Measurements from ENCODE around the gene EPHA7. TPM values are rescaled to one million over a fixed set of nuclear protein-coding genes. Genes with fewer than 3 reads are reported as not detected.

Gene EPHA7
- total and polyA plus RNA-seq, 4 donors = 0.75 to 2.4 TPM; not detected in 2

DNA sequence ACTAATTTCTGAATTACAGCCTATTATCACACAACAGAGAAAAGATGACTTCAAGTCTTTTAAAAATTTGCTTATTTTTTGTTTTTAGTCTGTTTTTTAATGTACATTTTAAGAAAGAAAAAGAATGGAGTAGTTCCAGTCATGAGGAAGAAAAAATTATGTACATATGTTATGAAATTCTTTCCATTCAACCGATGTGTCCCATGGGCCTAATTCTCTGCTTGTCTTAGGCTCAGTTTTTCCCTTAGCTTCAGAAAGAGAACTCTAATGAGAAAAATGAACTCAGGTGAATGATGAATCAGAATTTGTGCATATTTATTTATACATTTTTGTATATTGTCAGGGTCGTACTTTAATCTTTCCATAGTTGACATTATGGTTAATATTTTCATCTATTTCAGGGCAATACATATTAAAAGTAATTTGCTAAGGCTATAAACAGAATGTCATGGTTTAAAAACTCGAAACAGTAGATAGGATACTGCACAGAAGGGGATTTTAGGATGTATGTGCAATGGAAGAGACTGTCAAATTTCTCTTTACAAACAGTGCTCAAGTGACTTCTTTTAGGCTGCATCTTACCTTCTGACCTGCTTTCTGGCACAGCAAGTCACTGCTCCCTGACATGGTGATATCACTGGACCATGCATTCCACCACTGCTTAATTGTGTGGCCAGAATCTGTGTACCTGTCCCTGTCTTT is 153.1 kb downstream of the EPHA7 start:
- intact Hi-C loops (cut with DNase I) = no loop called here
- Histone ChIP-seq H3K27ac (ENCODE audit: low read depth in 1 of 2, low read length in 2 of 2) (no peak overlapping the region), H3K36me3 (ENCODE audit: control insufficient read depth in 1 of 2, insufficient read depth in 2 of 2, low read length in 1 of 2) (no peaks in the 10 kb centered on the region), H3K4me1 (ENCODE audit: control insufficient read depth in 1 of 2, insufficient read depth in 2 of 2, low read length in 2 of 2) (no peaks in the 10 kb centered on the region), H3K9me3 (ENCODE audit: control insufficient read depth, low read length) (no peaks in the 10 kb centered on the region), H3K4me3 (ENCODE audit: low read length in 2 of 2) (no peak overlapping the region), H3K27me3 (ENCODE audit: control insufficient read depth in 1 of 2, insufficient read depth in 2 of 2, low read length in 1 of 2) (no peaks in the 10 kb centered on the region)
- no peak for ATAC-seq (ENCODE audit: low FRiP score)
- 66 to 69% methylated on average over 3 of the region's 3 CpGs for WGBS, 2 donors
- no peak for DNase-seq

- WGBS, 2 donors = 3% methylated on average over 2 of the region's 2 CpGs
- H3K27ac ChIP-seq (ENCODE audit: low read depth in 1 of 2, low read length in 2 of 2) = no peak overlapping the region
- intact Hi-C loops (cut with DNase I) = no loop called here
- no peaks in the 10 kb centered on the region for H3K36me3 ChIP-seq (ENCODE audit: control insufficient read depth in 1 of 2, insufficient read depth in 2 of 2, low read length in 1 of 2)
- H3K27me3 ChIP-seq (ENCODE audit: control insufficient read depth in 1 of 2, insufficient read depth in 2 of 2, low read length in 1 of 2) = no peaks in the 10 kb centered on the region
- H3K4me1 ChIP-seq (ENCODE audit: control insufficient read depth in 1 of 2, insufficient read depth in 2 of 2, low read length in 2 of 2) = no peaks in the 10 kb centered on the region
- DNase-seq (no peak), ATAC-seq (ENCODE audit: low FRiP score) (no peak)
- H3K4me3 ChIP-seq (ENCODE audit: low read length in 2 of 2) = no peak overlapping the region
- H3K9me3 ChIP-seq (ENCODE audit: control insufficient read depth, low read length) = no peaks in the 10 kb centered on the region
Observed at GRCh38 chr6:93260881-93261280, 158.5 kb downstream of the EPHA7 start.

DNA sequence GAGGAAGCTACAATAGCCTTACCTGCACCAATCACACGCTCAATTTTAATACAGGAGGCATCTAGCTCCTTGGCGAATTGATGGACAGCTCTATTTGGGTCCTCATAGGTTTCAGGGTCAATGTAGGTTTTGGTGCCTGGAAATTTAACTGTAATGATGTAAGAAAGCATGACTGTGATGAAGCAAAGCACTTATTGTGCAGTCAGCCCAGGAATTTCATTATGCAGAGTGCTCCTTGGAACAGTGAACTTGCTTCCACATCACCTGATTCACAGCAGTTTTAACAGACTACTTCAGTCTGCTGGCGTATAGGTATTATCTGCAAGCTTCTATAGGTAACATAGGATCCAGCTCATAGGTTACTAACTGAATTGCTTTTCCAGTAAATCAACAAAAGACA is 160.0 kb downstream of the EPHA7 start:
- ATAC-seq (ENCODE audit: low FRiP score) = no peak
- no peak for DNase-seq
- WGBS, 2 donors = 95 to 97% methylated on average over 3 of the region's 3 CpGs
- Histone ChIP-seq H3K36me3 (ENCODE audit: control insufficient read depth in 1 of 2, insufficient read depth in 2 of 2, low read length in 1 of 2) (no peaks in the 10 kb centered on the region), H3K4me3 (ENCODE audit: low read length in 2 of 2) (no peak overlapping the region), H3K27ac (ENCODE audit: low read depth in 1 of 2, low read length in 2 of 2) (no peak overlapping the region), H3K9me3 (ENCODE audit: control insufficient read depth, low read length) (no peaks in the 10 kb centered on the region), H3K27me3 (ENCODE audit: control insufficient read depth in 1 of 2, insufficient read depth in 2 of 2, low read length in 1 of 2) (no peaks in the 10 kb centered on the region), H3K4me1 (ENCODE audit: control insufficient read depth in 1 of 2, insufficient read depth in 2 of 2, low read length in 2 of 2) (no peaks in the 10 kb centered on the region)
- intact Hi-C loops (cut with DNase I) = no loop called here

DNA sequence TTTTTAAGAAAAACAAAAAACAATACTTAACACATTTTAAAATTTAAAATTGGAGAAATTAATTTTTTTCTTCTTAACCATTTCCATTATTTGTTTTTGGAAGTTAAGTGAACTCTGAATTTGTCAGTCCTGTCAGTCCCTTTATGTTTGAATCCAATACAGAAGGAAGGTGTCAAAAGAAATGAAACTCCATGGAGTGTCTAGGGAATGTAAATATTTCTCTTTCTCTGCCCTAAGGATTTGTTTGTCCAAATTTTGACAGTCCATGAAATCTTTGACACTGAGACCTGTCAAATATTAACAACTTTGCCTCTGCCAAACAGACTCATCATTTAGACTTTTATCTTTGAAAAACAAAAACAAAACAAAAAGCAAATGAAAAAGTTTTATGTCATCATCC is 166.4 kb downstream of the EPHA7 start:
- DNase-seq (no peak), ATAC-seq (ENCODE audit: low FRiP score) (no peak)
- Histone ChIP-seq H3K9me3 (ENCODE audit: control insufficient read depth, low read length) (no peaks in the 10 kb centered on the region), H3K27ac (ENCODE audit: low read depth in 1 of 2, low read length in 2 of 2) (no peak overlapping the region), H3K4me1 (ENCODE audit: control insufficient read depth in 1 of 2, insufficient read depth in 2 of 2, low read length in 2 of 2) (no peaks in the 10 kb centered on the region), H3K4me3 (ENCODE audit: low read length in 2 of 2) (no peak overlapping the region), H3K27me3 (ENCODE audit: control insufficient read depth in 1 of 2, insufficient read depth in 2 of 2, low read length in 1 of 2) (no peaks in the 10 kb centered on the region), H3K36me3 (ENCODE audit: control insufficient read depth in 1 of 2, insufficient read depth in 2 of 2, low read length in 1 of 2) (no peaks in the 10 kb centered on the region)
- intact Hi-C loops (cut with DNase I) = no loop called here

- H3K36me3 ChIP-seq (ENCODE audit: control insufficient read depth in 1 of 2, insufficient read depth in 2 of 2, low read length in 1 of 2) = no peaks in the 10 kb centered on the region
- ATAC-seq (ENCODE audit: low FRiP score) (no peak), DNase-seq (no peak)
- no peaks in the 10 kb centered on the region for H3K9me3 ChIP-seq (ENCODE audit: control insufficient read depth, low read length)
- no peak overlapping the region for H3K27ac ChIP-seq (ENCODE audit: low read depth in 1 of 2, low read length in 2 of 2)
- no peaks in the 10 kb centered on the region for H3K4me1 ChIP-seq (ENCODE audit: control insufficient read depth in 1 of 2, insufficient read depth in 2 of 2, low read length in 2 of 2)
- WGBS, 2 donors = 64 to 66% methylated on average over 2 of the region's 2 CpGs
- intact Hi-C loops (cut with DNase I) = no loop called here
- H3K27me3 ChIP-seq (ENCODE audit: control insufficient read depth in 1 of 2, insufficient read depth in 2 of 2, low read length in 1 of 2) = no peaks in the 10 kb centered on the region
- no peak overlapping the region for H3K4me3 ChIP-seq (ENCODE audit: low read length in 2 of 2)
Observed at GRCh38 chr6:93248631-93249030, 170.7 kb downstream of the EPHA7 start.

- WGBS, 2 donors = 69 to 71% methylated on average over 1 of the region's 1 CpG
- Histone ChIP-seq H3K9me3 (ENCODE audit: control insufficient read depth, low read length) (no peaks in the 10 kb centered on the region), H3K4me3 (ENCODE audit: low read length in 2 of 2) (no peak overlapping the region), H3K27me3 (ENCODE audit: control insufficient read depth in 1 of 2, insufficient read depth in 2 of 2, low read length in 1 of 2) (no peaks in the 10 kb centered on the region), H3K27ac (ENCODE audit: low read depth in 1 of 2, low read length in 2 of 2) (no peak overlapping the region), H3K4me1 (ENCODE audit: control insufficient read depth in 1 of 2, insufficient read depth in 2 of 2, low read length in 2 of 2) (no peaks in the 10 kb centered on the region), H3K36me3 (ENCODE audit: control insufficient read depth in 1 of 2, insufficient read depth in 2 of 2, low read length in 1 of 2) (no peaks in the 10 kb centered on the region)
- ATAC-seq (ENCODE audit: low FRiP score) = no peak
- intact Hi-C loops (cut with DNase I) = no loop called here
- no peak for DNase-seq
Observed at GRCh38 chr6:93243231-93243778, 176.1 kb downstream of the EPHA7 start.

GRCh38 chr6:93242049-93242448 is 177.3 kb downstream of the EPHA7 start:
- intact Hi-C loops (cut with DNase I) = no loop called here
- H3K27me3 ChIP-seq (ENCODE audit: control insufficient read depth in 1 of 2, insufficient read depth in 2 of 2, low read length in 1 of 2) = no peaks in the 10 kb centered on the region
- no peak overlapping the region for H3K27ac ChIP-seq (ENCODE audit: low read depth in 1 of 2, low read length in 2 of 2)
- no peak for ATAC-seq (ENCODE audit: low FRiP score)
- H3K4me1 ChIP-seq (ENCODE audit: control insufficient read depth in 1 of 2, insufficient read depth in 2 of 2, low read length in 2 of 2) = no peaks in the 10 kb centered on the region
- no peaks in the 10 kb centered on the region for H3K36me3 ChIP-seq (ENCODE audit: control insufficient read depth in 1 of 2, insufficient read depth in 2 of 2, low read length in 1 of 2)
- no peaks in the 10 kb centered on the region for H3K9me3 ChIP-seq (ENCODE audit: control insufficient read depth, low read length)
- no peak for DNase-seq
- H3K4me3 ChIP-seq (ENCODE audit: low read length in 2 of 2) = no peak overlapping the region

- H3K36me3 ChIP-seq (ENCODE audit: control insufficient read depth in 1 of 2, insufficient read depth in 2 of 2, low read length in 1 of 2) = no peaks in the 10 kb centered on the region
- peaks cover 2% of the 10 kb centered on the region for H3K9me3 ChIP-seq (ENCODE audit: control insufficient read depth, low read length)
- ATAC-seq (ENCODE audit: low FRiP score) (no peak), DNase-seq (no peak)
- H3K27ac ChIP-seq (ENCODE audit: low read depth in 1 of 2, low read length in 2 of 2) = no peak overlapping the region
- 65% methylated on average over 1 of the region's 1 CpG for WGBS, 2 donors
- H3K4me3 ChIP-seq (ENCODE audit: low read length in 2 of 2) = no peak overlapping the region
- H3K4me1 ChIP-seq (ENCODE audit: control insufficient read depth in 1 of 2, insufficient read depth in 2 of 2, low read length in 2 of 2) = no peaks in the 10 kb centered on the region
- intact Hi-C loops (cut with DNase I) = no loop called here
- no peaks in the 10 kb centered on the region for H3K27me3 ChIP-seq (ENCODE audit: control insufficient read depth in 1 of 2, insufficient read depth in 2 of 2, low read length in 1 of 2)
Observed at GRCh38 chr6:93238632-93239031, 180.7 kb downstream of the EPHA7 start.

DNA sequence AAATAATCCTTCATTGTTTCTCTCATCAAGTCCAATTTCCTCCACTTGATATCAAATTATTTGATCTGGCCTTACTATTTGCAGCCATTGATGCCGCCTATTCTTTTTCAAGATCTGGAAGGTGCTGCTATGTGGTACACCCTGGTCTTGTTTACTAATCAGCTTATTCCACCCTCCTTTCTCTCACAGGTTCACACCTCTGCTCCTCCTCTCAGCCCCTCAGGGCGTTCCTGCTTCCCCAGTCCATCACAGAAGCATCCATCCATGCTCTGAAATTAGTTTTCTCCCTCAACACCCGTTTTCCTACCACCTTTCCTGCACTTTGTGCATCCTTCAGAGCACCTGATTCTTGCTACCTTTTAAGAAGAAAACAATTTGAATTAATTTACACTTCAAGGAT is 183.6 kb downstream of the EPHA7 start:
- no peaks in the 10 kb centered on the region for H3K36me3 ChIP-seq (ENCODE audit: control insufficient read depth in 1 of 2, insufficient read depth in 2 of 2, low read length in 1 of 2)
- WGBS, 2 donors = 67 to 69% methylated on average over 3 of the region's 3 CpGs
- no peak for DNase-seq
- H3K9me3 ChIP-seq (ENCODE audit: control insufficient read depth, low read length) = peaks cover 3% of the 10 kb centered on the region
- ATAC-seq (ENCODE audit: low FRiP score) = no peak
- H3K27me3 ChIP-seq (ENCODE audit: control insufficient read depth in 1 of 2, insufficient read depth in 2 of 2, low read length in 1 of 2) = no peaks in the 10 kb centered on the region
- H3K4me3 ChIP-seq (ENCODE audit: low read length in 2 of 2) = no peak overlapping the region
- intact Hi-C loops (cut with DNase I) = no loop called here
- no peaks in the 10 kb centered on the region for H3K4me1 ChIP-seq (ENCODE audit: control insufficient read depth in 1 of 2, insufficient read depth in 2 of 2, low read length in 2 of 2)
- H3K27ac ChIP-seq (ENCODE audit: low read depth in 1 of 2, low read length in 2 of 2) = no peak overlapping the region
